ENCODE measurements around the gene PTGDR2. TPM values are rescaled to one million over a fixed set of nuclear protein-coding genes. Genes with fewer than 3 reads are reported as not detected.

Gene PTGDR2
- polyA plus RNA-seq: 0.08 and 0.11 TPM in 2 replicates

DNA sequence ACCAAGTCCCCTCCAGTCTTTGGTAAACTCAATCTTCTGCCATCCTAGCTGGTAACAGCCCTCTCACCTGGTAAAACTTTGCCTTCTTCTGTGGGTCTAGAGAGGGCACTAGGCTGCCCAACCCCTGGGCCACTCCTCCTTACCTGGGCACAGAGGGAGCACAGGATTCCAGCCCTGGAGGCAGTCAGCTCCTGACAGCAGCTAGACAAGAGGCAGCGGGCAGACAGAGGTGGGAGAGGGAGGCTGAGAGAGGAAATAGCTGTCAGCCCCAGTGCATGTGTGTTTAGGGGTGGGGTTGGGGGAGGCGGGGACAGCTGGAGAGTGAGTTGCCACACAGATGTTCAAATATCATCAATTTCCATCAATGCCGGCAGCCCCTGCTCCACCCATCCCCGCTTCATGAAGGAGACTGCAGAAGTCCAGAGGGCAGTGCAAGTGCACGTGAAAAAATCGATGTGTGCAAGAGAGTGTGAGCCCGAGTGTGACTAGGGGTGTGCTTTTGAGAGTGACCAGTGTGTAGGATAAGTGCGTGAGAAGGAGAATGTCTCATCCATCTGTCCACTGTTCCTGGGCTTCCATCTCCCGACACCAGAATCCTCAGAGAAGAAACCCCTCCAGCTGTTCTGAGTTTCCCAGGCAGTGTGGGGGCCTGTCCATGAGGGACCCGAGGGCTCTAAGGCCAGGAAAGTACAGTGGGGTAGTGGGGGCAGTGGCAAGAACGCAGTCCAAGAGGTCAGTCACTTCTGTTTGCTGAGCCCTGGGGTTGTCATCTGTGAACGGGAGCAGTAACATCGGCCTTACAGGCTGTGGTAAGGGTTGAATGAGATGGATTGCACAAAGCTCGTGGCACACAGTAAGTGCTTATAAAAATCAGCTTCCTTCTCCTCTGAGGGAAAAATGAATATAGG lies at the start of gene PTGDR2:
Gene PTGDR2 (minus strand): TSS at position 225 of the 908 bp plus-strand sequence. CDS start 2,228 bp downstream, outside the sequence.

GRCh38 chr11:60866911-60867870 lies 11.4 kb upstream of the PTGDR2 start, which contains the start of gene ZP1:
Gene ZP1 (plus strand): TSS chr11:60867542. CDS start chr11:60867562, 20 bp downstream.

GRCh38 chr11:60841797-60842667 lies 13.7 kb downstream of the PTGDR2 start, which contains the start of gene CCDC86:
Gene CCDC86 (plus strand): TSS chr11:60842113. CDS start chr11:60842125, 12 bp downstream.

Other genes starting within 250 kb of the PTGDR2 start
- gene MS4A8, start 156.3 kb downstream of the PTGDR2 start, polyA plus RNA-seq: 1.8 TPM in 1 of 2 replicates, not detected in the other
- gene MS4A18, start 131.2 kb downstream of the PTGDR2 start, polyA plus RNA-seq: not detected in 2 replicates
- not detected in 2 replicates for gene MS4A15, start 99.1 kb downstream of the PTGDR2 start, polyA plus RNA-seq
- not detected in 2 replicates for gene MS4A10, start 70.6 kb downstream of the PTGDR2 start, polyA plus RNA-seq
- 1.3 and 4.2 TPM in 2 replicates for gene CCDC86, start 13.8 kb downstream of the PTGDR2 start, polyA plus RNA-seq
- gene ZP1, start 11.6 kb upstream of the PTGDR2 start, polyA plus RNA-seq: not detected in 2 replicates
- 16.9 and 29.6 TPM in 2 replicates for gene PRPF19, start 50.6 kb upstream of the PTGDR2 start, polyA plus RNA-seq
- gene TMEM109, start 58.2 kb upstream of the PTGDR2 start, polyA plus RNA-seq: 14.8 and 30.2 TPM in 2 replicates
- gene TMEM132A, start 68.5 kb upstream of the PTGDR2 start, polyA plus RNA-seq: 44.5 and 82.8 TPM in 2 replicates
- gene SLC15A3, start 96.2 kb upstream of the PTGDR2 start, polyA plus RNA-seq: 0.83 TPM in 1 of 2 replicates, not detected in the other
- not detected in 2 replicates for gene CD6, start 115.7 kb upstream of the PTGDR2 start, polyA plus RNA-seq
- not detected in 2 replicates for gene CD5, start 246.5 kb upstream of the PTGDR2 start, polyA plus RNA-seq

Data from Purkinje cell (primary cell).